Fibroblast of upper back skin (primary cell): ENCODE measurements around the gene LMLN.
"Not testable (repeated sequence)": the region's sequence is repeated elsewhere in the genome, so short reads cannot be mapped to it uniquely, and the experiment has no call there.

ENCODE experiments used
- DNase-seq: peaks from one replicate; pipeline ENCODE4 v3.0.0-alpha.2; 2013

Gene LMLN

GRCh38 chr3:198027045-198027798 lies 67.2 kb downstream of the LMLN start:
- no peak for DNase-seq

- no peak for DNase-seq
Measured at GRCh38 chr3:198027799-198028390, 67.9 kb downstream of the LMLN start.

GRCh38 chr3:198028718-198029117 lies 68.7 kb downstream of the LMLN start:
- DNase-seq: peak; percentile 61

- no peak for DNase-seq
Measured at GRCh38 chr3:198030125-198030524, 70.1 kb downstream of the LMLN start.

GRCh38 chr3:198030726-198031125 lies 70.7 kb downstream of the LMLN start:
- DNase-seq: no peak

- DNase-seq: no peak
Measured at GRCh38 chr3:198032039-198032936, 72.3 kb downstream of the LMLN start.

- DNase-seq: no peak
Measured at GRCh38 chr3:198043119-198043518, 83.1 kb downstream of the LMLN start.

- no peak for DNase-seq
Measured at GRCh38 chr3:198046120-198046857, 86.3 kb downstream of the LMLN start.

- DNase-seq: no peak
Measured at GRCh38 chr3:198048445-198048844, 88.4 kb downstream of the LMLN start.

GRCh38 chr3:198051836-198052235 lies 91.8 kb downstream of the LMLN start:
- DNase-seq: no peak

GRCh38 chr3:198053462-198053861 lies 93.4 kb downstream of the LMLN start:
- DNase-seq: not testable (repeated sequence)

- no peak for DNase-seq
Measured at GRCh38 chr3:198061119-198062067, 101.4 kb downstream of the LMLN start.

GRCh38 chr3:198062068-198062465 lies 102.0 kb downstream of the LMLN start:
- DNase-seq: no peak

- DNase-seq: no peak
Measured at GRCh38 chr3:198064420-198064819, 104.4 kb downstream of the LMLN start.

- no peak for DNase-seq
Measured at GRCh38 chr3:198065897-198066296, 105.9 kb downstream of the LMLN start.

- DNase-seq: no peak
Measured at GRCh38 chr3:198067416-198067815, 107.4 kb downstream of the LMLN start.

GRCh38 chr3:198070871-198071270 lies 110.9 kb downstream of the LMLN start:
- DNase-seq: no peak

GRCh38 chr3:198071602-198072287 lies 111.7 kb downstream of the LMLN start:
- DNase-seq: peak; percentile 87

- no peak for DNase-seq
Measured at GRCh38 chr3:198076722-198077308, 116.8 kb downstream of the LMLN start.

GRCh38 chr3:198079771-198080520 lies 119.9 kb downstream of the LMLN start:
- no peak for DNase-seq
